ENCODE data around the gene CD3E. TPM values are rescaled to one million over a fixed set of nuclear protein-coding genes. Genes with fewer than 3 reads are reported as not detected.

Gene CD3E
- total and polyA plus RNA-seq, 2 donors (not counting 1 experiment from before 2014, with no cell fraction given) = 1.0 to 1.7 TPM

DNA sequence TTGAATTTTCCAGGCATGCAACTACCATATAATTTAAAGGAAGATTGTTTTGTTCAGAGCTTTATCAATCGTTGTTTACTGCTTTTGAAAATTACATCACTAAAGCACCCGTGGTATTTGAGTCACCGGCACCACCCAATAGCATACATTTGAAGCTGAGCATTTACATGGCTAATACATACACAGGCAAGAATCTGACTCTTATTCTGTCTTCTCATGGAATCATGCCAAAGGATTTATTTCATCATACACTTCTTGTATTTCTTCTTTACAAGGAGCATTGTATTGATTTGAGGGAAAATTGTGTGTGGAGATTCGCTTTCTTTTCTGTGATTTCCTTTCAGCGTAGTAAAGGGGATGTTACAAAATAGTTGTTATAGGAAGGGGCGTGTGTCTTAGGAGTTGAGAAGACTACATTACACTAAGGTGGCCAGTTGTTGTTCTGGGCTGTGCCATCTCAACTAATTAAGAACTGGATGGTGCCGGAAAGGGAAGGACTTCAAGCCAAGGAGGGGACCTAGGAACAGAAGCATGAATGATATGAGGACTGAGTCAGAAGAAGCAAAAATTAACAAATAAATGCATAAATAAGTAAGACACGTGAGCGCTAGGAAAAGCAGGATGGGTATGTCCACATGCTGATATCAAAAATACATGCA lies 12.9 kb upstream of the CD3E start:
- no peak overlapping the region for H3K4me2 ChIP-seq (replicated peaks; ENCODE audit: low read depth, low read length, poor library complexity, severe bottlenecking)
- no peak overlapping the region for H3K4me3 ChIP-seq (ENCODE audit: control extremely low read depth in 1 of 5, extremely low read depth in 1 of 5, insufficient read depth in 1 of 5, low read depth in 2 of 5, low read length in 4 of 5)
- 100% methylated on average over 4 of the region's 9 CpGs for WGBS (ENCODE audit: insufficient coverage)
- TF ChIP-seq, protein P1, sequence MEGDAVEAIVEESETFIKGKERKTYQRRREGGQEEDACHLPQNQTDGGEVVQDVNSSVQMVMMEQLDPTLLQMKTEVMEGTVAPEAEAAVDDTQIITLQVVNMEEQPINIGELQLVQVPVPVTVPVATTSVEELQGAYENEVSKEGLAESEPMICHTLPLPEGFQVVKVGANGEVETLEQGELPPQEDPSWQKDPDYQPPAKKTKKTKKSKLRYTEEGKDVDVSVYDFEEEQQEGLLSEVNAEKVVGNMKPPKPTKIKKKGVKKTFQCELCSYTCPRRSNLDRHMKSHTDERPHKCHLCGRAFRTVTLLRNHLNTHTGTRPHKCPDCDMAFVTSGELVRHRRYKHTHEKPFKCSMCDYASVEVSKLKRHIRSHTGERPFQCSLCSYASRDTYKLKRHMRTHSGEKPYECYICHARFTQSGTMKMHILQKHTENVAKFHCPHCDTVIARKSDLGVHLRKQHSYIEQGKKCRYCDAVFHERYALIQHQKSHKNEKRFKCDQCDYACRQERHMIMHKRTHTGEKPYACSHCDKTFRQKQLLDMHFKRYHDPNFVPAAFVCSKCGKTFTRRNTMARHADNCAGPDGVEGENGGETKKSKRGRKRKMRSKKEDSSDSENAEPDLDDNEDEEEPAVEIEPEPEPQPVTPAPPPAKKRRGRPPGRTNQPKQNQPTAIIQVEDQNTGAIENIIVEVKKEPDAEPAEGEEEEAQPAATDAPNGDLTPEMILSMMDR (IDR thresholded peaks at IDR 0.05) = no peak
- TF ChIP-seq EZH2 (IDR thresholded peaks at IDR 0.05; ENCODE audit: borderline replicate concordance, insufficient read depth, low read depth, low read length, poor library complexity, severe bottlenecking) = no peak
- H3K27ac Mint-ChIP-seq = no peak overlapping the region
- ChIA-PET CTCF (interaction anchor here (0.8 to 6.1 kb wide), 10 partner anchors 8 to 110 kb away, joined by 3 to 87 read pairs (median 4); no protein-coding TSS in a partner anchor), POLR2A (interaction anchor here (0.6 kb wide), 1 partner anchor 577 kb away, joined by 4 read pairs; no protein-coding TSS in a partner anchor)
- H2AFZ ChIP-seq (ENCODE audit: insufficient read depth, low read depth, low read length, poor library complexity, severe bottlenecking) = no peak overlapping the region
- H3K27me3 Mint-ChIP-seq = peaks cover 31% of the 10 kb centered on the region
- H3K9me3 ChIP-seq (ENCODE audit: control extremely low read depth in 1 of 3, control insufficient read depth in 2 of 3, insufficient read depth in 1 of 3, low read length in 2 of 3) = no peaks in the 10 kb centered on the region
- H3K9me3 Mint-ChIP-seq (ENCODE audit: insufficient read depth) = no peaks in the 10 kb centered on the region
- no peak for DNase-seq
- no peaks in the 10 kb centered on the region for H4K20me1 ChIP-seq (ENCODE audit: control insufficient read depth, insufficient read depth, low read length, poor library complexity, severe bottlenecking)
- H3K4me1 Mint-ChIP-seq = peaks cover 2% of the 10 kb centered on the region
- no peak overlapping the region for H3K9ac ChIP-seq (ENCODE audit: low read length)
- no peak overlapping the region for H3K4me3 Mint-ChIP-seq
- H3K27me3 ChIP-seq (replicated peaks in 1 of 4; ENCODE audit: control extremely low read depth in 1 of 4, control insufficient read depth in 3 of 4, insufficient read depth in 4 of 4, low read length in 3 of 4) = peaks cover 0 to 7% (median 2%) of the 10 kb centered on the region in 4 experiments
- no peak overlapping the region for H3K27ac ChIP-seq (ENCODE audit: low read length in 2 of 2)
- no peak for ATAC-seq (ENCODE audit: low read depth)
- H3K4me1 ChIP-seq (ENCODE audit: control insufficient read depth in 2 of 2, insufficient read depth in 2 of 2, low read length in 2 of 2) = no peaks in the 10 kb centered on the region
- intact Hi-C loops (cut with micrococcal nuclease) = loop anchor here (1.0 to 2.0 kb wide), 2 partner anchors 93 to 147 kb away; no protein-coding TSS in a partner anchor
- no peaks in the 10 kb centered on the region for H3K79me2 ChIP-seq (ENCODE audit: control insufficient read depth, insufficient read depth, low read length)
- no peaks in the 10 kb centered on the region for H3K36me3 ChIP-seq (replicated peaks in 1 of 2; ENCODE audit: control extremely low read depth in 1 of 2, control insufficient read depth in 1 of 2, extremely low read depth in 1 of 2, insufficient read depth in 2 of 2, low read length in 1 of 2)

DNA sequence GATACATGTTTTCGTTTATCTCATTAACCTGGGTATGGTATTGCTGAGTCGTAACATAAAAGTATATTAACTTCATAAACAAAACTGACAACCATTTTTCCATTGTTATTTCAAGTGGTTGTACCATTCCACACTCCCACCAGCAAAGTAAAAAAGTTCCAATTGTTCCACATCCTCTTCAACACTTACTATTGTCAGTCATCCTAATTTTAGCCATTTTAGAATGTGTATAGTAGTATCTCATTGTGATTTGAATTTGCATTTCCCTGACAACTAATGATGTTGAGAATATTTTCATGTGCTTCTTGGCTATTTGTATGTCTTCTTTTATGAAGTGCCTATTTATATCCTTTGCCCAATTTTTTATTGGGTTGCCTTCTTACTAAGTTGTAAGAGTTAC lies 10.5 kb upstream of the CD3E start:
- Mint-ChIP-seq H3K27ac (no peak overlapping the region), H3K27me3 (peaks cover 31% of the 10 kb centered on the region), H3K4me1 (peaks cover 2% of the 10 kb centered on the region), H3K4me3 (no peak overlapping the region), H3K9me3 (ENCODE audit: insufficient read depth) (no peaks in the 10 kb centered on the region)
- Histone ChIP-seq H3K9ac (ENCODE audit: low read length) (no peak overlapping the region), H3K36me3 (replicated peaks in 1 of 2; ENCODE audit: control extremely low read depth in 1 of 2, control insufficient read depth in 1 of 2, extremely low read depth in 1 of 2, insufficient read depth in 2 of 2, low read length in 1 of 2) (no peaks in the 10 kb centered on the region), H3K4me2 (replicated peaks; ENCODE audit: low read depth, low read length, poor library complexity, severe bottlenecking) (no peak overlapping the region), H3K27me3 (replicated peaks in 1 of 4; ENCODE audit: control extremely low read depth in 1 of 4, control insufficient read depth in 3 of 4, insufficient read depth in 4 of 4, low read length in 3 of 4) (peaks cover 0 to 7% (median 2%) of the 10 kb centered on the region in 4 experiments), H3K79me2 (ENCODE audit: control insufficient read depth, insufficient read depth, low read length) (no peaks in the 10 kb centered on the region), H3K4me3 (ENCODE audit: control extremely low read depth in 1 of 5, extremely low read depth in 1 of 5, insufficient read depth in 1 of 5, low read depth in 2 of 5, low read length in 4 of 5) (no peak overlapping the region), H4K20me1 (ENCODE audit: control insufficient read depth, insufficient read depth, low read length, poor library complexity, severe bottlenecking) (no peaks in the 10 kb centered on the region), H3K9me3 (ENCODE audit: control extremely low read depth in 1 of 3, control insufficient read depth in 2 of 3, insufficient read depth in 1 of 3, low read length in 2 of 3) (no peaks in the 10 kb centered on the region), H2AFZ (ENCODE audit: insufficient read depth, low read depth, low read length, poor library complexity, severe bottlenecking) (no peak overlapping the region), H3K4me1 (ENCODE audit: control insufficient read depth in 2 of 2, insufficient read depth in 2 of 2, low read length in 2 of 2) (no peaks in the 10 kb centered on the region), H3K27ac (ENCODE audit: low read length in 2 of 2) (no peak overlapping the region)
- no peak for ATAC-seq (ENCODE audit: low read depth)
- DNase-seq = no peak
- ChIA-PET POLR2A (no interaction called here), CTCF (interaction anchor here (0.6 to 2.9 kb wide), 3 partner anchors 29 to 95 kb away, joined by 3 to 45 read pairs (median 36); no protein-coding TSS in a partner anchor)
- intact Hi-C loops (cut with micrococcal nuclease) = no loop called here
- no CpG with 5 or more reads among the region's 2 CpGs for WGBS (ENCODE audit: insufficient coverage)
- TF ChIP-seq, protein P1 (IDR thresholded peaks at IDR 0.05) = no peak
- no peak for TF ChIP-seq EZH2 (IDR thresholded peaks at IDR 0.05; ENCODE audit: borderline replicate concordance, insufficient read depth, low read depth, low read length, poor library complexity, severe bottlenecking)
